ENCODE results near the gene NRL.

The NRL gene

GRCh38 chr14:24064856-24065255, 49.9 kb downstream of the NRL start:
- no peak for DNase-seq (ENCODE audit: extremely low read depth, insufficient read length)
- H3K4me3 ChIP-seq (replicated peaks; ENCODE audit: low read depth, low read length) = no peak overlapping the region
- H3K27me3 ChIP-seq (replicated peaks; ENCODE audit: control insufficient read depth, insufficient read depth, low read length) = no peaks in the 10 kb centered on the region
- H3K36me3 ChIP-seq (ENCODE audit: control insufficient read depth, insufficient read depth, low read length) = no peaks in the 10 kb centered on the region
- TF ChIP-seq, protein P1, sequence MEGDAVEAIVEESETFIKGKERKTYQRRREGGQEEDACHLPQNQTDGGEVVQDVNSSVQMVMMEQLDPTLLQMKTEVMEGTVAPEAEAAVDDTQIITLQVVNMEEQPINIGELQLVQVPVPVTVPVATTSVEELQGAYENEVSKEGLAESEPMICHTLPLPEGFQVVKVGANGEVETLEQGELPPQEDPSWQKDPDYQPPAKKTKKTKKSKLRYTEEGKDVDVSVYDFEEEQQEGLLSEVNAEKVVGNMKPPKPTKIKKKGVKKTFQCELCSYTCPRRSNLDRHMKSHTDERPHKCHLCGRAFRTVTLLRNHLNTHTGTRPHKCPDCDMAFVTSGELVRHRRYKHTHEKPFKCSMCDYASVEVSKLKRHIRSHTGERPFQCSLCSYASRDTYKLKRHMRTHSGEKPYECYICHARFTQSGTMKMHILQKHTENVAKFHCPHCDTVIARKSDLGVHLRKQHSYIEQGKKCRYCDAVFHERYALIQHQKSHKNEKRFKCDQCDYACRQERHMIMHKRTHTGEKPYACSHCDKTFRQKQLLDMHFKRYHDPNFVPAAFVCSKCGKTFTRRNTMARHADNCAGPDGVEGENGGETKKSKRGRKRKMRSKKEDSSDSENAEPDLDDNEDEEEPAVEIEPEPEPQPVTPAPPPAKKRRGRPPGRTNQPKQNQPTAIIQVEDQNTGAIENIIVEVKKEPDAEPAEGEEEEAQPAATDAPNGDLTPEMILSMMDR (IDR thresholded peaks at IDR 0.05; ENCODE audit: insufficient read depth, low read length, poor library complexity, severe bottlenecking) = no peak

- no peak for DNase-seq (ENCODE audit: extremely low read depth, insufficient read length)
- H3K27me3 ChIP-seq (replicated peaks; ENCODE audit: control insufficient read depth, insufficient read depth, low read length) = no peaks in the 10 kb centered on the region
- H3K4me3 ChIP-seq (replicated peaks; ENCODE audit: low read depth, low read length) = no peak overlapping the region
- no peaks in the 10 kb centered on the region for H3K36me3 ChIP-seq (ENCODE audit: control insufficient read depth, insufficient read depth, low read length)
- TF ChIP-seq, protein P1 (IDR thresholded peaks at IDR 0.05; ENCODE audit: insufficient read depth, low read length, poor library complexity, severe bottlenecking) = no peak
These were observed 50.5 kb downstream of the NRL start for GRCh38 chr14:24064091-24064795.

- H3K27me3 ChIP-seq (replicated peaks; ENCODE audit: control insufficient read depth, insufficient read depth, low read length) = no peaks in the 10 kb centered on the region
- H3K36me3 ChIP-seq (ENCODE audit: control insufficient read depth, insufficient read depth, low read length) = no peaks in the 10 kb centered on the region
- DNase-seq (ENCODE audit: extremely low read depth, insufficient read length) = no peak
- no peak overlapping the region for H3K4me3 ChIP-seq (replicated peaks; ENCODE audit: low read depth, low read length)
- TF ChIP-seq, protein P1 (IDR thresholded peaks at IDR 0.05; ENCODE audit: insufficient read depth, low read length, poor library complexity, severe bottlenecking) = no peak
These were observed 51.4 kb downstream of the NRL start for GRCh38 chr14:24063263-24063836.

- TF ChIP-seq, protein P1 (IDR thresholded peaks at IDR 0.05; ENCODE audit: insufficient read depth, low read length, poor library complexity, severe bottlenecking) = no peak
These were observed 52.4 kb downstream of the NRL start for GRCh38 chr14:24062216-24062980.

GRCh38 chr14:24060984-24061913, 53.5 kb downstream of the NRL start:
- no peaks in the 10 kb centered on the region for H3K27me3 ChIP-seq (replicated peaks; ENCODE audit: control insufficient read depth, insufficient read depth, low read length)
- H3K36me3 ChIP-seq (ENCODE audit: control insufficient read depth, insufficient read depth, low read length) = no peaks in the 10 kb centered on the region
- DNase-seq (ENCODE audit: extremely low read depth, insufficient read length) = no peak
- TF ChIP-seq, protein P1 (IDR thresholded peaks at IDR 0.05; ENCODE audit: insufficient read depth, low read length, poor library complexity, severe bottlenecking) = no peak
- H3K4me3 ChIP-seq (replicated peaks; ENCODE audit: low read depth, low read length) = no peak overlapping the region

More at GRCh38 chr14:24062216-24062980, 52.4 kb downstream of the NRL start:
- Histone ChIP-seq H3K4me3 (replicated peaks; ENCODE audit: low read depth, low read length) (no peak overlapping the region), H3K27me3 (replicated peaks; ENCODE audit: control insufficient read depth, insufficient read depth, low read length) (no peaks in the 10 kb centered on the region), H3K36me3 (ENCODE audit: control insufficient read depth, insufficient read depth, low read length) (no peaks in the 10 kb centered on the region)
- DNase-seq (ENCODE audit: extremely low read depth, insufficient read length) = no peak

Measured in GM06990 (cell line).